GM19468 (cell line): ENCODE measurements around the gene DMD.

Experiments used
- ATAC-seq: cut with Tn5 transposase; IDR thresholded peaks from one replicate; pipeline ENCODE4 v1.9.1; 2021; ENCODE audit warnings: mild to moderate bottlenecking, moderate library complexity, moderate number of reproducible peaks; ENCODE audit not compliant: unreplicated experiment; ENCODE audit errors: extremely low read depth

DMD gene

GRCh38 chrX:31130457-31131220 is 2080.7 kb downstream of the DMD start:
- no peak for ATAC-seq

GRCh38 chrX:31128855-31129254 is 2082.5 kb downstream of the DMD start:
- ATAC-seq: no peak

- ATAC-seq: no peak
These were observed 2083.6 kb downstream of the DMD start for GRCh38 chrX:31127716-31128115.

GRCh38 chrX:31126205-31126604 is 2085.1 kb downstream of the DMD start:
- ATAC-seq: no peak

GRCh38 chrX:31124536-31124935 is 2086.8 kb downstream of the DMD start:
- ATAC-seq: no peak

GRCh38 chrX:31123335-31123734 is 2088.0 kb downstream of the DMD start:
- no peak for ATAC-seq

- no peak for ATAC-seq
These were observed 2094.1 kb downstream of the DMD start for GRCh38 chrX:31117266-31117665.

GRCh38 chrX:31115398-31115797 is 2096.0 kb downstream of the DMD start:
- ATAC-seq: no peak

- no peak for ATAC-seq
These were observed 2096.5 kb downstream of the DMD start for GRCh38 chrX:31114858-31115257.

- ATAC-seq: no peak
These were observed 2098.9 kb downstream of the DMD start for GRCh38 chrX:31112226-31112999.

- no peak for ATAC-seq
These were observed 2100.7 kb downstream of the DMD start for GRCh38 chrX:31110657-31111056.

GRCh38 chrX:31099536-31100090 is 2111.7 kb downstream of the DMD start:
- peak; percentile 63 for ATAC-seq

GRCh38 chrX:31098079-31098478 is 2113.3 kb downstream of the DMD start:
- no peak for ATAC-seq

GRCh38 chrX:31093639-31093975 is 2117.7 kb downstream of the DMD start:
- ATAC-seq: no peak

GRCh38 chrX:31092970-31093638 is 2118.2 kb downstream of the DMD start:
- ATAC-seq: no peak

GRCh38 chrX:31092476-31092875 is 2118.9 kb downstream of the DMD start:
- no peak for ATAC-seq

GRCh38 chrX:31091819-31092218 is 2119.5 kb downstream of the DMD start:
- no peak for ATAC-seq

- ATAC-seq: no peak
These were observed 2136.8 kb downstream of the DMD start for GRCh38 chrX:31074522-31074921.

GRCh38 chrX:31071725-31072124 is 2139.6 kb downstream of the DMD start, which contains the start of gene FTHL17:
FTHL17 (minus strand) TSS chrX:31072041; CDS start chrX:31071953, 88 bp downstream.
- ATAC-seq: no peak

- ATAC-seq: no peak
These were observed 2140.1 kb downstream of the DMD start for GRCh38 chrX:31071262-31071661.

- ATAC-seq: peak; percentile 51
These were observed 2141.3 kb downstream of the DMD start for GRCh38 chrX:31070057-31070468.
